ENCODE data around the gene TOMM6.
A peak's percentile ranks its signal among the peaks of the same experiment; 100 is the strongest.

The TOMM6 gene

GRCh38 chr6:41787219-41787917, at the start of gene TOMM6:
Gene TOMM6 (plus strand): TSS chr6:41787694. CDS start chr6:41787698, 4 bp downstream.
- peak; percentile 82 to 91 for DNase-seq

DNA sequence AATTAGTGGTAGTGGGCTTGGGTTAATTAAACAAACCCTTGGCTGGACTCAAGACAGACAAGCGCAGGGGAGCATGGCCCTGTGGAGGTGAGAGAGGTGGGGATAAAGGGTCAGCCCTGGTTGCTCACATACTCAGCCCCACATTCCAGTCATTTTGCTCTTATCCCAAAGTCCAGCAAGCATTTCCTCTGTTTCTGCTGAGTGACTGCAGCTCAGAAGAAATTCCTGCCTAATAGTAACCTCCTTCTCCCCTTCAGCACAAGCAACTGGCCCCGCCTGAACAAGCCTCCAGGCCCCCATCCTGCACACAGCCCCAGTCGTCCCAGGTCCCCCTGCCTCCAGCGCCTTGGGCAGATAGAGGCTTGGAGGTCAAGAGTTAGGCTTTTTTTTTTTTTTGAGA, 48.5 kb upstream of the TOMM6 start:
- DNase-seq = no peak

- DNase-seq = no peak
Observed at GRCh38 chr6:41740366-41741162, 46.9 kb upstream of the TOMM6 start.

GRCh38 chr6:41741625-41742490, 45.6 kb upstream of the TOMM6 start:
- no peak for DNase-seq

DNA sequence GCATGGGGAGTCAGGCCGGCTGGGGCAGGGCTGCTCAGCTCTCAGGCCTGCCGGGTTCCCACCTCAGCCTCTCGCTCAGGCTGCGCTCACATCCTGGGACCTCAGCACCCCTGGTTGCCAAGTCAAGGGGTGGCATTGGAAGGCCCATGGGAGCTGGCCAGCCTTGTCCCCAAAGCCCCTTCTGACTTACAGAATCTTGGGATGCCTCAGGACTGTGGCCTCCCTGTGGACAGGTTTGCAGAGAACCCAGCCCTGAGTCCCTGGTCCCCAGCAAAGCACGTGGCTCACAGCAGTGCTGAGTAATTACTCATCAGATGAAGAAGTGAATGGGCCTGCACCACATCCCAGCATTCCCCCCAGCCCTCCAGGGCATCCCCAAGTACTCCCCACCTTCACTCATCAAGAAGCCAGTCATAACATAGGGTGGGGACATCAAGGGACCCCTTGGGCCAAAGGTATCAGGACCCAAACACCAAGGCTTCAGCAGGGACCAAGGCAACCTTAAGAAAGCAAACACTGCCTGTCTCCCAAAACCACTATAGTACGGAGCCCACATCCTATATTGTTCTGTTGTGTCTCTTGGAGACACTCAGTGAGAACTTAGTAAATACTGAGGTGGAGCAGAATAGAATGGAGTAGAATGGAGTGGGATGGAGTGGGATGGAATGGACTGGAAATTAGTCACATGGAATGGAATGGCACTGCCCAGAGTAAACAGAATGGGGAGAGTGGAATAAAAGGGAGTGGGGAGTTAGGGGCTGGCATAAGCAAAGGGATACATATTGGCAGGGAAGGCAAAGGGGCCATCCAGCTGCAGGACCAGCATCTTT, 43.9 kb upstream of the TOMM6 start:
- no peak for DNase-seq

DNA sequence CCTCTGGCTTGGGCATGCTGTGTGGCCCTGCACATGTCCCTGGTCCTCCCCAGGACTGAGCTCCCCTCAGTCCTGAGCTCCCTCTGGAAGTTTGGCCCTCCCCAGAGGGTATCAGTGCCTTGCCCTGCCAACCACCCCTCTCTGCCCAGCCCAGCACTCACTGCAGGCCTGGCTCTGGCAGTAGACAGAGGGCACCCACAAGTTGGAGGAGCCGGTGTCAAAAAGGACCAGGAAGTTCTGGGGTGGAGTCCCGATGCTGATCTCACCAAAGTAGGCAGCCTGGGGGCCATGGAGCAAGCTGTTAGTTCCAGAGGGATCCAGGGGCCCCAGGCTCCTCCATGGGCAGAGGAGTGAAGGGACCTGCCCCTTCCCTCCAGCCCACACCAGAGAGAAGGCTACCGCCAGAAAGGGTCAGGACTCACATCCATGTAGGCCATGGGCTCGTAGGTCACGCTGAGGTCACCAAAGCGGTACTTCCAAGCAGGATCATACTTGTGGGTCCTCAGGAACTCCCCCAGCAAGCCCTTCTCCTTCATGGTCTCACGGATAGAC, 43.2 kb upstream of the TOMM6 start:
- DNase-seq = no peak

GRCh38 chr6:41746107-41746506, 41.4 kb upstream of the TOMM6 start:
- DNase-seq = no peak

GRCh38 chr6:41747256-41748101, 40.0 kb upstream of the TOMM6 start, which contains the start of gene PGC:
Gene PGC (minus strand): TSS chr6:41747397. CDS start chr6:41747334, 63 bp downstream.
- no peak for DNase-seq

- DNase-seq = no peak
Observed at GRCh38 chr6:41748102-41748477, 39.4 kb upstream of the TOMM6 start.

- DNase-seq = no peak
Observed at GRCh38 chr6:41748542-41748941, 39.0 kb upstream of the TOMM6 start.

GRCh38 chr6:41750374-41750773, 37.1 kb upstream of the TOMM6 start:
- no peak for DNase-seq

GRCh38 chr6:41755895-41756294, 31.6 kb upstream of the TOMM6 start:
- no peak for DNase-seq

- no peak for DNase-seq
Observed at GRCh38 chr6:41756354-41756753, 31.1 kb upstream of the TOMM6 start.

GRCh38 chr6:41757271-41757670, 30.2 kb upstream of the TOMM6 start:
- DNase-seq = peak; percentile 17 to 69

- DNase-seq = no peak
Observed at GRCh38 chr6:41757931-41758640, 29.4 kb upstream of the TOMM6 start.

DNA sequence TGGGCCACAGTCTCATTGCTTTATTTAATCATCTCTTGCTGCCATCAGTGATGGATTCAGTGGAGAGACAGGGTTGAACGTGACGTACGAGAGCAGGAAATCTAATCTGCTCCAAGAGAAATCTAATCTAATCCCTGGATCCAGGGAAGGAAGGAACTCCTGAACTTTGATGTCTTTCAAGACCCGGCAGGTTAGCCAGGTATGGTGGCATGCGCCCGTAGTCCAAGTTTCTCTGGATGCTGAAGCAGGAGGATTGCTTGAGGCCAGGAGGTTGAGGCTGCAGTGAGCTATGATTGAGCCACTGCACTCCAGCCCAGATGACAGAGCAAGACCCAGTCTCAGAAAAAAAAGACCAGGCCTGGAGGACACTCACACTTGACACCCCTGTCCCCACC, 28.9 kb upstream of the TOMM6 start:
- DNase-seq = no peak

GRCh38 chr6:41759106-41759904, 28.2 kb upstream of the TOMM6 start:
- DNase-seq = no peak

GRCh38 chr6:41759905-41760579, 27.5 kb upstream of the TOMM6 start:
- no peak for DNase-seq

DNA sequence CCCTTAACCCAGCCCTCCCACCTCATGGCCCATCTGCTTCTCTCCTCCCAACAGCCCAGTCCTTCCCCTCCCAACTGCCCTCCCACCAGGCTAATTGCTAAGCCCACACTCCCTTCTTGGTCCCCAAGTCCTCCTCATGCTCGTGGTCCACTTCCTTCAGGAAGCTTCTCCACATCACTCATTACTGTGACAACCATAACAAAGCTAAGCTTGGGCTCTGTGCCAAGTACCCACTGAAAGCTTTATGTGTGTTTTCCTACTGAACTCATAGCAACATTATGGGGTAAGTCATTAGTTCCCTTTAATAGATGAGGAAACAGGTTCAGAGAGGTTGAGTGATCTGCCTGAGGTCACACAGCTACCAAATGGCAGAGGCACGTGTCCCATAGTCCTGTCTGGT, 24.0 kb upstream of the TOMM6 start:
- DNase-seq = no peak

All from NCI-H524 (cell line).